ENCODE results near the gene SUPT3H.

DNA sequence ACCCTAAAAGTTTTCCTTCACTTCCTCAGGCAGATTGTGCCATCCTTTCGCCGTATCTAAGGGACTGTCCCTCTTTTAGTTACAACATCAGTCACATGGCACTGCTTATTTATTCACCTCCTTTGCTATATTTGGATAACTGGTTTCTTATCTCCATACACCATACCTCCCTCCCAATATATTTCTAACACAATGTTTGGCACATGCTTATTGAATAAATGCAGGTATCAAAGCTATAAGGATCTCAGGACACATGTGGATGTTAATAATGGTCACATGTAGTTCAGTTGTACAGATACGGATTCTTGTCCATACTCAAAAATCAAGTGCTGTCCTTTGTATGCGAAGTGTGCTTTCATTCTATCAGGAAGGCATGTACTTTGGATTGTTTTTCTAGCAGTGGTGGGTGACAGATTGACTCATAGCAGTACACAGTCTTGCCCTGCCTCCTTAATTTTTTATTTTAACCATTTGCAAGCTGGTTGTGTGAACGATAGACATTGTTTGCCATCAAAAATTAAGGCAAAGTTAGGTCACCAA is 456.7 kb downstream of the SUPT3H start:
- TF ChIP-seq SUZ12 (IDR thresholded peaks at IDR 0.05; ENCODE audit: extremely low read depth, insufficient read depth, insufficient read length): no peak
- TF ChIP-seq ZNF274 (IDR thresholded peaks at IDR 0.05; ENCODE audit: low read depth, low read length): no peak
- no peak for TF ChIP-seq YY1 (IDR thresholded peaks at IDR 0.05; ENCODE audit: insufficient read depth, insufficient read length)
